Stimulated activated CD8-positive, alpha-beta memory T cell treated with anti-CD3 and anti-CD28 coated beads, Interleukin-15, amount 100 ng/mL, for 4 hours (primary cell): Measurements from ENCODE around the gene ASB9.
"Not testable (repeated sequence)": the region's sequence is repeated elsewhere in the genome, so short reads cannot be mapped to it uniquely, and the experiment has no call there.

ENCODE experiments used
- DNase-seq, 2 donors: peaks; one replicate each; pipeline ENCODE4 v3.0.0-alpha.2; 2020; ENCODE audit warnings: low read depth in 2 of 2

ASB9 gene

GRCh38 chrX:15241301-15241700 is 28.6 kb downstream of the ASB9 start:
- DNase-seq: no peak

GRCh38 chrX:15240414-15240813 is 29.5 kb downstream of the ASB9 start:
- no peak for DNase-seq

- no peak for DNase-seq
Observed at GRCh38 chrX:15236146-15236545, 33.7 kb downstream of the ASB9 start.

- no peak for DNase-seq
Observed at GRCh38 chrX:15235001-15235400, 34.9 kb downstream of the ASB9 start.

- no peak for DNase-seq
Observed at GRCh38 chrX:15233416-15234015, 36.4 kb downstream of the ASB9 start.

GRCh38 chrX:15224747-15225146 is 45.1 kb downstream of the ASB9 start:
- no peak for DNase-seq

- DNase-seq: no peak
Observed at GRCh38 chrX:15221321-15221720, 48.6 kb downstream of the ASB9 start.

GRCh38 chrX:15217161-15217560 is 52.7 kb downstream of the ASB9 start:
- no peak for DNase-seq

GRCh38 chrX:15216280-15216679 is 53.6 kb downstream of the ASB9 start:
- no peak for DNase-seq

- DNase-seq: no peak
Observed at GRCh38 chrX:15215366-15215765, 54.5 kb downstream of the ASB9 start.

- no peak for DNase-seq
Observed at GRCh38 chrX:15214588-15214987, 55.3 kb downstream of the ASB9 start.

GRCh38 chrX:15209096-15209495 is 60.8 kb downstream of the ASB9 start:
- no peak for DNase-seq

- DNase-seq: no peak
Observed at GRCh38 chrX:15207994-15208393, 61.9 kb downstream of the ASB9 start.

- no peak for DNase-seq
Observed at GRCh38 chrX:15207384-15207783, 62.5 kb downstream of the ASB9 start.

- DNase-seq: no peak
Observed at GRCh38 chrX:15206306-15206705, 63.6 kb downstream of the ASB9 start.

- DNase-seq: no peak
Observed at GRCh38 chrX:15204130-15204751, 65.6 kb downstream of the ASB9 start.

- no peak for DNase-seq
Observed at GRCh38 chrX:15203694-15204093, 66.2 kb downstream of the ASB9 start.

GRCh38 chrX:15202454-15203177 is 67.3 kb downstream of the ASB9 start:
- DNase-seq: no peak

GRCh38 chrX:15200871-15201270 is 69.0 kb downstream of the ASB9 start:
- DNase-seq: no peak

- not testable (repeated sequence) for DNase-seq
Observed at GRCh38 chrX:15198608-15199202, 71.2 kb downstream of the ASB9 start.

- DNase-seq: no peak
Observed at GRCh38 chrX:15194146-15194545, 75.7 kb downstream of the ASB9 start.
